AG08396 (cell line): ENCODE results near the gene NOP16.
A peak's percentile ranks its signal among the peaks of the same experiment; 100 is the strongest.

ENCODE experiments used
- DNase-seq: peaks from one replicate; pipeline ENCODE4 v3.0.0; 2012; ENCODE audit warnings: low spot score, mixed read lengths

NOP16 gene

GRCh38 chr5:176386491-176386890 is 1.9 kb downstream of the NOP16 start:
- no peak for DNase-seq

- DNase-seq, result no peak
Observed at GRCh38 chr5:176384991-176385390, 3.4 kb downstream of the NOP16 start.

GRCh38 chr5:176384366-176384930 is 4.0 kb downstream of the NOP16 start:
- DNase-seq, result no peak

GRCh38 chr5:176383961-176384360 is 4.4 kb downstream of the NOP16 start:
- no peak for DNase-seq

- no peak for DNase-seq
Observed at GRCh38 chr5:176383248-176383905, 5.0 kb downstream of the NOP16 start.

GRCh38 chr5:176382721-176383120 is 5.7 kb downstream of the NOP16 start:
- no peak for DNase-seq

GRCh38 chr5:176381979-176382378 is 6.4 kb downstream of the NOP16 start:
- DNase-seq, result no peak

GRCh38 chr5:176381423-176381822 is 7.0 kb downstream of the NOP16 start:
- peak; percentile 27 for DNase-seq

GRCh38 chr5:176379881-176380280 is 8.5 kb downstream of the NOP16 start:
- DNase-seq, result no peak

GRCh38 chr5:176373100-176373818 is 15.1 kb downstream of the NOP16 start:
- DNase-seq, result no peak

GRCh38 chr5:176371621-176372539 is 16.5 kb downstream of the NOP16 start:
- no peak for DNase-seq

GRCh38 chr5:176369934-176370711 is 18.3 kb downstream of the NOP16 start:
- DNase-seq, result no peak

- no peak for DNase-seq
Observed at GRCh38 chr5:176368726-176369125, 19.7 kb downstream of the NOP16 start.

- no peak for DNase-seq
Observed at GRCh38 chr5:176366232-176366894, 22.0 kb downstream of the NOP16 start.

GRCh38 chr5:176365351-176366231 is 22.8 kb downstream of the NOP16 start, which contains the start of gene ARL10:
Gene ARL10 (plus strand): TSS chr5:176365487. CDS start chr5:176365564, 77 bp downstream.
- peak; percentile 91 for DNase-seq

GRCh38 chr5:176364765-176365350 is 23.5 kb downstream of the NOP16 start:
- no peak for DNase-seq

GRCh38 chr5:176362233-176362490 is 26.2 kb downstream of the NOP16 start:
- no peak for DNase-seq

GRCh38 chr5:176361437-176362232 is 26.8 kb downstream of the NOP16 start, which contains the start of gene KIAA1191:
Gene KIAA1191 (minus strand): TSS chr5:176361764. CDS start chr5:176359508, 2,256 bp downstream.
- peak; percentile 92 for DNase-seq
